ENCODE data around the gene C3orf49. TPM values are rescaled to one million over a fixed set of nuclear protein-coding genes. Genes with fewer than 3 reads are reported as not detected.
A peak's percentile ranks its signal among the peaks of the same experiment; 100 is the strongest.

C3orf49 gene
- total and polyA plus RNA-seq, 9 of the 15 experiments (the other 6 are each of a cell fraction or from before 2014, with no cell fraction given) = not detected

DNA sequence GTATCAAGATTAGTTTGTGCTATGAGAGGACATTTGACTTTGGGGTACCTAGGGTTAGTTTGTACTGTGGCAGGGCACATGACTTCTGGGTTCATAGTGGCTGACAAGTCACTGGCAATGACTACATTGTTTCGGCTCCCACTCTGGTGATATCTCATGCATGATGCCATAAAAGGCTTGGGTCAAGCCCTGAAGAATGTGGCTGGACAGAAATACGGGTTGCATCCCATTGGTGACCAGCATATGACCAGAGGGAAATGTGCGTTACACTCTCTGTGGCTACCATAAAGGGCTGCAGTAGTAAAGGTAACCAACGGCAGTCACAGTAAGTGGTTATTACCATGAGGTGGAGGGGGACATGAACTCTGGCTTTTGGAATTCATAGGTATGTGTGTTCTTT lies 26.1 kb downstream of the C3orf49 start:
- Histone ChIP-seq H3K27ac (ENCODE audit: extremely low read depth, low read depth, low read length) (no peak overlapping the region), H3K79me2 (ENCODE audit: control insufficient read depth, insufficient read depth, low read length) (peaks cover 19% of the 10 kb centered on the region; the same call in 2 of the 3 replicates), H2AFZ (ENCODE audit: low read depth, low read length) (no peak overlapping the region), H3K27me3 (ENCODE audit: control insufficient read depth in 2 of 2, insufficient read depth in 2 of 2, low read length in 2 of 2) (no peaks in the 10 kb centered on the region), H4K20me1 (replicated peaks; ENCODE audit: control insufficient read depth, insufficient read depth, low read length) (no peaks in the 10 kb centered on the region), H3K4me3 (no peak overlapping the region), H3K36me3 (ENCODE audit: control insufficient read depth, insufficient read depth, low read length) (peaks cover 2% of the 10 kb centered on the region; the same call in 1 of the 3 replicates), H3K9ac (ENCODE audit: insufficient read depth in 1 of 2, low read depth in 2 of 2, low read length in 2 of 2) (no peak overlapping the region), H3K9me1 (ENCODE audit: control insufficient read depth, insufficient read depth, low read length) (no peaks in the 10 kb centered on the region), H3K4me1 (replicated peaks in 1 of 2; ENCODE audit: control insufficient read depth in 2 of 2, insufficient read depth in 2 of 2, low read length in 2 of 2) (no peaks in the 10 kb centered on the region), H3K4me2 (ENCODE audit: insufficient read depth, low read length) (no peak overlapping the region), H3K9me3 (replicated peaks; ENCODE audit: control insufficient read depth, insufficient read depth, low read depth, low read length) (no peaks in the 10 kb centered on the region)
- in situ Hi-C loops (cut with MboI) = no loop called here
- no peak for ATAC-seq
- POLR2A ChIA-PET = no interaction called here
- no TSS peak for BruUV-seq (replicated peaks)
- DNase-seq (ENCODE audit: extremely low read depth in 1 of 4, low spot score in 3 of 4) = no peak
- CTCF ChIA-PET (ENCODE audit: low intra/inter-chr PET ratio) = no interaction called here
- WGBS (ENCODE audit: insufficient coverage, low coverage, missing lambda C conversion rate) = 90% methylated on average over 4 of the region's 4 CpGs
- peak in 1 of 3 experiments; percentile 53; a peak in 2 of 6 replicates for TF ChIP-seq ZBTB11 (CRISPR knock-in tag; IDR thresholded peaks at IDR 0.05)
- TF ChIP-seq PHB2 (IDR thresholded peaks at IDR 0.05; ENCODE audit: low read depth) = no peak
- no peak for TF ChIP-seq IFI16 (CRISPR knock-in tag; IDR thresholded peaks at IDR 0.05)
- TF ChIP-seq ZNF76 (CRISPR knock-in tag; IDR thresholded peaks at IDR 0.05; ENCODE audit: borderline replicate concordance) = no peak
- TF ChIP-seq, protein P1, sequence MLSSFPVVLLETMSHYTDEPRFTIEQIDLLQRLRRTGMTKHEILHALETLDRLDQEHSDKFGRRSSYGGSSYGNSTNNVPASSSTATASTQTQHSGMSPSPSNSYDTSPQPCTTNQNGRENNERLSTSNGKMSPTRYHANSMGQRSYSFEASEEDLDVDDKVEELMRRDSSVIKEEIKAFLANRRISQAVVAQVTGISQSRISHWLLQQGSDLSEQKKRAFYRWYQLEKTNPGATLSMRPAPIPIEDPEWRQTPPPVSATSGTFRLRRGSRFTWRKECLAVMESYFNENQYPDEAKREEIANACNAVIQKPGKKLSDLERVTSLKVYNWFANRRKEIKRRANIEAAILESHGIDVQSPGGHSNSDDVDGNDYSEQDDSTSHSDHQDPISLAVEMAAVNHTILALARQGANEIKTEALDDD (IDR thresholded peaks at IDR 0.05) = no peak
- TF ChIP-seq ZKSCAN3 (CRISPR knock-in tag; IDR thresholded peaks at IDR 0.05) = no peak
- no peak for TF ChIP-seq ZBTB43 (CRISPR knock-in tag; IDR thresholded peaks at IDR 0.05)
- intact Hi-C loops (cut with micrococcal nuclease) = loop anchor here (10.0 kb wide), 1 partner anchor 170 kb away; no protein-coding TSS in a partner anchor
- FAIRE-seq = no peak

All from K562 (cell line).